K562 (cell line): ENCODE results near the gene TRUB1.

ENCODE experiments used
- CBX1 ChIP-seq: sonication (generic); IDR thresholded peaks from 2 replicates; pipeline ENCODE4 v1.6.1; 2016; ENCODE audit warnings: antibody characterized with exemption, low read depth, mild to moderate bottlenecking
- GATAD2B ChIP-seq: fragments of 450-650 bp; IDR thresholded peaks from 2 replicates; pipeline ENCODE4 v1.6.1; 2017; ENCODE audit warnings: mild to moderate bottlenecking, borderline replicate concordance
- KDM1A ChIP-seq, 2 experiments: fragments of 450-650 bp; IDR thresholded peaks; 2 replicates each; pipeline ENCODE4 v1.6.1; 2016; ENCODE audit warnings: mild to moderate bottlenecking in 2 of 2
- POLR2G ChIP-seq: fragments of 200-400 bp; formaldehyde crosslinking; IDR thresholded peaks from 2 replicates; pipeline ENCODE4 v1.6.1; 2017; ENCODE audit warnings: low read depth, mild to moderate bottlenecking, antibody characterized with exemption, low read length, moderate library complexity
- ZNF23 ChIP-seq: fragments of 250-450 bp; sonication (Bioruptor Pico); IDR thresholded peaks from 2 replicates; pipeline ENCODE4 v1.4.0; 2020; ENCODE audit warnings: mild to moderate bottlenecking
- TF ChIP-seq, protein P1 (sequence below), 3 experiments: IDR thresholded peaks in 2 of 3; conservative IDR thresholded peaks in 1 of 3; 2 replicates each; pipeline ENCODE4 v1.5.1; 2011 to 2012; ENCODE audit warnings: low read length in 3 of 3, mild to moderate bottlenecking in 3 of 3, control low read depth in 2 of 3, improper control_type of control experiment in 1 of 3, inconsistent platforms in 1 of 3, low read depth in 1 of 3, mixed read lengths in 1 of 3, moderate library complexity in 1 of 3; ENCODE audit not compliant: insufficient read depth in 2 of 3
- TF ChIP-seq, protein P2 (sequence below), 3 experiments: fragments of 200-800 bp in 1 of 3; sonication (Bioruptor generic) in 1 of 3; sonication (generic) in 1 of 3; formaldehyde crosslinking in 1 of 3; IDR thresholded peaks; 2 replicates each; pipeline versions ENCODE4 v1.6.1 to v1.8.0; 2016 to 2022; ENCODE audit warnings: mild to moderate bottlenecking in 2 of 3, missing compliant biosample characterization in 2 of 3, missing genetic modification characterization in 2 of 3, missing genetic modification reagents in 1 of 3
- TF ChIP-seq, protein P3 (sequence below): sonication (generic); formaldehyde crosslinking; IDR thresholded peaks from 2 replicates; pipeline ENCODE4 v1.8.1; 2022; ENCODE audit warnings: missing genetic modification reagents

DNA sequence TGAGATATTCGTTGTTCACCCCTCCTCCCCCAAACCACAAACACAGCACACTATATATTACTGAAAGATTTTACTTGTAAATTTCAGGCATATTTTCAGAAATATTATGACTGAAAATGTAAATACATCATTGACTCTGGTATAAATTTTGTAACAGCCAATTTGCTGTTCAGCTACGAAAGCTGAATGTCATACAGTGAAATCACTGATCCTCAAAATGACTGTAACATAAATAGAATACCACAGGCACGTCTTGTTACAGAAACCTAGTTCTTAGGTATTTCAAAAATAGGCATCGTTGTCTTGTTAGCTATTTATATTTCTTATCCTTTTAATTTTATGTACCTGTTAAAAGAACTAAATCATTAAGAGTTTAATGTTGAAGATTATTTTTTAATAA is 15.1 kb downstream of the TRUB1 start:
- TF ChIP-seq, protein P1, sequence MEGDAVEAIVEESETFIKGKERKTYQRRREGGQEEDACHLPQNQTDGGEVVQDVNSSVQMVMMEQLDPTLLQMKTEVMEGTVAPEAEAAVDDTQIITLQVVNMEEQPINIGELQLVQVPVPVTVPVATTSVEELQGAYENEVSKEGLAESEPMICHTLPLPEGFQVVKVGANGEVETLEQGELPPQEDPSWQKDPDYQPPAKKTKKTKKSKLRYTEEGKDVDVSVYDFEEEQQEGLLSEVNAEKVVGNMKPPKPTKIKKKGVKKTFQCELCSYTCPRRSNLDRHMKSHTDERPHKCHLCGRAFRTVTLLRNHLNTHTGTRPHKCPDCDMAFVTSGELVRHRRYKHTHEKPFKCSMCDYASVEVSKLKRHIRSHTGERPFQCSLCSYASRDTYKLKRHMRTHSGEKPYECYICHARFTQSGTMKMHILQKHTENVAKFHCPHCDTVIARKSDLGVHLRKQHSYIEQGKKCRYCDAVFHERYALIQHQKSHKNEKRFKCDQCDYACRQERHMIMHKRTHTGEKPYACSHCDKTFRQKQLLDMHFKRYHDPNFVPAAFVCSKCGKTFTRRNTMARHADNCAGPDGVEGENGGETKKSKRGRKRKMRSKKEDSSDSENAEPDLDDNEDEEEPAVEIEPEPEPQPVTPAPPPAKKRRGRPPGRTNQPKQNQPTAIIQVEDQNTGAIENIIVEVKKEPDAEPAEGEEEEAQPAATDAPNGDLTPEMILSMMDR (IDR thresholded peaks at IDR 0.05 in 2 of 3, conservative IDR thresholded peaks at IDR 0.05 in 1 of 3; ENCODE audit: insufficient read depth in 2 of 3, low read depth in 1 of 3, low read length in 3 of 3), result no peak
- no peak for TF ChIP-seq GATAD2B
- no peak for TF ChIP-seq CBX1
- no peak for TF ChIP-seq POLR2G
- TF ChIP-seq ZNF23, result no peak
- TF ChIP-seq KDM1A (IDR thresholded peaks at IDR 0.05), result no peak
- TF ChIP-seq, protein P2, sequence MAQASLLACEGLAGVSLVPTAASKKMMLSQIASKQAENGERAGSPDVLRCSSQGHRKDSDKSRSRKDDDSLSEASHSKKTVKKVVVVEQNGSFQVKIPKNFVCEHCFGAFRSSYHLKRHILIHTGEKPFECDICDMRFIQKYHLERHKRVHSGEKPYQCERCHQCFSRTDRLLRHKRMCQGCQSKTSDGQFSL (CRISPR knock-in tag; IDR thresholded peaks at IDR 0.05), result no peak
- TF ChIP-seq, protein P2 (tag; IDR thresholded peaks at IDR 0.05), result no peak
- TF ChIP-seq, protein P3, sequence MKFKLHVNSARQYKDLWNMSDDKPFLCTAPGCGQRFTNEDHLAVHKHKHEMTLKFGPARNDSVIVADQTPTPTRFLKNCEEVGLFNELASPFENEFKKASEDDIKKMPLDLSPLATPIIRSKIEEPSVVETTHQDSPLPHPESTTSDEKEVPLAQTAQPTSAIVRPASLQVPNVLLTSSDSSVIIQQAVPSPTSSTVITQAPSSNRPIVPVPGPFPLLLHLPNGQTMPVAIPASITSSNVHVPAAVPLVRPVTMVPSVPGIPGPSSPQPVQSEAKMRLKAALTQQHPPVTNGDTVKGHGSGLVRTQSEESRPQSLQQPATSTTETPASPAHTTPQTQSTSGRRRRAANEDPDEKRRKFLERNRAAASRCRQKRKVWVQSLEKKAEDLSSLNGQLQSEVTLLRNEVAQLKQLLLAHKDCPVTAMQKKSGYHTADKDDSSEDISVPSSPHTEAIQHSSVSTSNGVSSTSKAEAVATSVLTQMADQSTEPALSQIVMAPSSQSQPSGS (CRISPR knock-in tag), result no peak
